GM13976 (cell line): Measurements from ENCODE around the gene FOXN3.

Experiments
- DNase-seq: peaks from one replicate; pipeline ENCODE4 v3.0.0; 2012; ENCODE audit warnings: low spot score
- in situ Hi-C: fragments of 300-500 bp; cut with MboI; formaldehyde crosslinking; loops from one replicate; pipeline ENCODE4 v1.12.0; 2022; ENCODE audit warnings: low sequenced_read_pairs, mixed read lengths, inconsistent platforms; ENCODE audit not compliant: unreplicated experiment
- TF ChIP-seq, protein P1 (sequence below): IDR thresholded peaks from 2 replicates; pipeline ENCODE4 v1.5.1; 2012; ENCODE audit warnings: borderline replicate concordance, mild to moderate bottlenecking; ENCODE audit not compliant: insufficient read depth; ENCODE audit errors: extremely low read depth, missing control alignments, control extremely low read depth

Gene FOXN3

DNA sequence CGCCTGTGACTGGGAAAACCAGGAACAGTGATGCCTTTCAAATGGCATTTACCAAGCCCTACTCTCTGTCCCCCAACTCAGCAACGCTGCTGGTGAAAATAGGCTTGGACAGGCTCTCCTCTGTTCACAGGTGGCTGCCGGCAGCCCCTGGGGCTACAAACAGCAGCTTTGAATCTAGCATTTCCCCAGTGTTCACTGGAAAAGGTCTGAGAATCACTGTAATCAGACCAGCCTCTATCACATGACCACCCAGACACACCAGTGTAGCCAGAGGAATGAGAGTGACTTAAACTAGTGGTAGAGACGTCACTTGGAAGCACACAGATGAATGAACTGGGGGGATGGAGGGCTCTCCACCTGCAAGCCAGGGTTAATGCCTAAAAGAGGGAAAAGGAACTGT is 151.8 kb downstream of the FOXN3 start:
- DNase-seq: no peak
- TF ChIP-seq, protein P1, sequence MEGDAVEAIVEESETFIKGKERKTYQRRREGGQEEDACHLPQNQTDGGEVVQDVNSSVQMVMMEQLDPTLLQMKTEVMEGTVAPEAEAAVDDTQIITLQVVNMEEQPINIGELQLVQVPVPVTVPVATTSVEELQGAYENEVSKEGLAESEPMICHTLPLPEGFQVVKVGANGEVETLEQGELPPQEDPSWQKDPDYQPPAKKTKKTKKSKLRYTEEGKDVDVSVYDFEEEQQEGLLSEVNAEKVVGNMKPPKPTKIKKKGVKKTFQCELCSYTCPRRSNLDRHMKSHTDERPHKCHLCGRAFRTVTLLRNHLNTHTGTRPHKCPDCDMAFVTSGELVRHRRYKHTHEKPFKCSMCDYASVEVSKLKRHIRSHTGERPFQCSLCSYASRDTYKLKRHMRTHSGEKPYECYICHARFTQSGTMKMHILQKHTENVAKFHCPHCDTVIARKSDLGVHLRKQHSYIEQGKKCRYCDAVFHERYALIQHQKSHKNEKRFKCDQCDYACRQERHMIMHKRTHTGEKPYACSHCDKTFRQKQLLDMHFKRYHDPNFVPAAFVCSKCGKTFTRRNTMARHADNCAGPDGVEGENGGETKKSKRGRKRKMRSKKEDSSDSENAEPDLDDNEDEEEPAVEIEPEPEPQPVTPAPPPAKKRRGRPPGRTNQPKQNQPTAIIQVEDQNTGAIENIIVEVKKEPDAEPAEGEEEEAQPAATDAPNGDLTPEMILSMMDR: no peak
- in situ Hi-C loops: no loop called here

DNA sequence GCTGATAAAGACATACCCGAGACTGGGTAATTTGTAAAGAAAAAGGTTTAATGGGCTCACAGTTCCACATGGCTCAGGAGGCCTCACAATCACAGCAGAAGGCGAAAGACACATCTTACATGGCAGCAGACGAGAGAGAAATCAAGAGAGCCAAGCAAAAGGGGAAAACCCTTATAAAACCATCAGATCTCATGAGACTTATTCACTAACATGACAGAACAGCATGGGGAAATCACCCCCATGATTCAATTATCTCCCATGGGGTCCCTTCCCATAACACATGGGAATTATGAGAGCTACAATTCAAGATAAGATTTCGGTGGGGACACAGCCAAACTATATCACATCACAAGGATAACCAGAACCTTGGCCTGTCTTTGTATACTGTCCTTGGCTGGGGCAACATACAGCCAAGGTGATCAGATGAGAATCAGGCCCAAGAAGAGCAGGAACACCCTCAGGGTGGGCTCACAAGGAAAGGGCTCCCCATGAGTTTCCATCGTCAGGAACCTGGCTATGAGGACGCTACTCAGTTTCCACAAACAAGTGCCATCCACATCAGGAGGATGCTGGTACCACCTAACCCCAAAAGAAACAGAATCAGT is 152.7 kb downstream of the FOXN3 start:
- DNase-seq: no peak
- TF ChIP-seq, protein P1: no peak
- in situ Hi-C loops: no loop called here

DNA sequence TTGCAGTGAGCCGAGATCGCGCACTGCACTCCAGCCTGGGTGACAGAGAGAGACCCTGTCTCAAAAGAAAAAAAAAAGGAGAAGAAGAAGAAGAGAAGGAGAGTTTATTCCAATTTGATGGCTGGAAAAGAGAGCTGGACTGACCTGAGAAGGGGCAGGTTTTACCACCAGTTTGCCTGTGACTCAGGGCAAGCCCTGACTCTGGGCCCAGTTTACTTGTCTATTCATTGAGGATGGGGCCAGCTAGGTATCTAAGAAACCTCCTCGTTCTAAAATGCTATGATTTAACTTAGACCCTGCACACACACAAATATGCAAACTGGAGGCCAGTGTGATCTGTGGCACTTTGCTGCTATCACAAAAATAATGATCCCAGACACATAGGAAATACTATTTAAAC is 155.0 kb downstream of the FOXN3 start:
- in situ Hi-C loops: no loop called here
- DNase-seq: no peak
- TF ChIP-seq, protein P1: no peak

DNA sequence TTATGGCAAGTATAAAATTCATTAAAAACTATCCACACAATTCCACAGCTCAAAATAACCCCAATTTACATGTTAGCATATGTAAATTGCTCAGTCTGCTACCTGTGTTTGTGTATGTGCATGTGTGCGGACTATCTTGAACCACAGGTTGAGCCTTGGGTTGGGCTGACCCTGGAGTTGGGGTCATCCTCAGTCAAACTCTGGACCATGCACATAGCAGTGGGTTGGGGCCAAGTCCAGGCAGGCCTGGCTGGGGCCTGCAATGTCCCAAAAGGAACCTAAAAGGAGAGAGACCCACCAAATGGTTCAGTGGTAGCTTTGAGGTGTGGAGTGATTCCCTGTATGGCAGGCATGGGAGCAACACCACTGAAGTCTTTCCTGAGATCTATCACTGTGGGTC is 156.1 kb downstream of the FOXN3 start:
- no peak for DNase-seq
- in situ Hi-C loops: no loop called here
- TF ChIP-seq, protein P1: no peak

DNA sequence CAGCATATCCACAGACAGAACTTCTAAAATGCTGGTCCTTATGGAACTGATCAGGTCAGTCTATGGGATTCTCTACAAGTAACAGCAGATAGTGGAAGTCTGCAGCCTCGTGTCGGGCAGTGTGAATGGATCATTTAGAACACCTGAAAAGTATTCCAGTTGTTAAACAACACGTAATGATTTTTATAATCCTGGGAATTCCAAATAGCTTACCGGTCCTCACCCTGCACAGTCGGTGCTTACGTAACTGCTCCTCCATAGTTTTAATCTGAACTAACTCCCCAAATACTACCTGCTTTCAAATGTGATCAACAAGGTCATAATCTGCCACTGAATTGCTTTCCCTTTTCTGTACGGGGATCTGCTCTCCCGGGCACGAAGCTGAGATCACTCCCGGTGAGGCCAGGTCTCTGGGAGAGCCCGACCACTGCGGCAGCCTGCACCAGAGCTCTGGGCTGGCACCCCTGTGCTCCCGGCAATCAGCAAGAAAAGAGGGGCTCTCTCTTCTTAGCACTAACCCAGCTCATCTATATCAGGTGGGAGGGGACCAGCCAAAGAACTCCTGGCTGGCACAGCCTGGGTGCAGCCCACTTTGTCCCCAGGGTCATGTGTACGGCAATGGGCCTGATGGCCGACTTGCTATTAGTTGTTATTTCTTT is 157.0 kb downstream of the FOXN3 start:
- no peak for DNase-seq
- in situ Hi-C loops: no loop called here
- TF ChIP-seq, protein P1: no peak

DNA sequence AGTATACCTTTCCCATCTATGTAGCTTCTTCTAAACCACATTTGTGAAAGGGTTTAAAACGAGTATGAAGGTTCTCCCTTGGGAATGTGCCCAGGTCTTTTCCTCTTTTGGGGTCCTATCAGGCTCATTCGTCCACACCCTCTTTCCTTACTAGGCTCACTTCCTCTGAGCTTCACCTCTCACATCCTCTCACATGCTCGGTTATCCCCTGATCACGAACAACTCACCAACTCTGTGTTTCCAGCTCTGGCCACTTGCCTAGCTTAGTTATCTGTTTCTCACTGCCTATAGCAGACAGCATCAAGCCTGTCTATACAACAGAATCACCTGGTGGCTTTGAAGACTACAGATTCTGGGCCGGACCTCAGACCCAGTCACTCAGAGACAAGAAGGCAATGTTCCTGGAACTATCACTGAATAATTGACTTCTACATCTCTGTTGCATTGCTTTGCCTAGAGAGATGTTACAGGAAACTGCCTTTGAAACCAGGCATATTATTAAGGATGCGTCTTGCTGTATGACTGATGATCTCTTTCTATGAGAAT is 158.2 kb downstream of the FOXN3 start:
- peak; percentile 41 for DNase-seq
- TF ChIP-seq, protein P1: no peak
- in situ Hi-C loops: no loop called here
